Osteocyte (in vitro differentiated cells): ENCODE results near the gene NXPE2. TPM values are rescaled to one million over a fixed set of nuclear protein-coding genes. Genes with fewer than 3 reads are reported as not detected.
"Not testable (repeated sequence)": the region's sequence is repeated elsewhere in the genome, so short reads cannot be mapped to it uniquely, and the experiment has no call there.

Experiments used
- DNase-seq: peaks from one replicate; pipeline ENCODE4 v3.0.0; 2021; ENCODE audit warnings: mixed read lengths; ENCODE audit not compliant: unreplicated experiment; ENCODE audit errors: extremely low spot score
- H3K27ac Mint-ChIP-seq: one replicate; pipeline ENCODE4 v1.8.0; 2021; ENCODE audit warnings: mild to moderate bottlenecking, mixed read lengths; ENCODE audit not compliant: unreplicated experiment
- H3K27me3 Mint-ChIP-seq: one replicate; pipeline ENCODE4 v1.8.0; 2021; ENCODE audit warnings: mixed read lengths; ENCODE audit not compliant: unreplicated experiment
- H3K36me3 Mint-ChIP-seq: one replicate; pipeline ENCODE4 v1.8.0; 2021; ENCODE audit warnings: mixed read lengths; ENCODE audit not compliant: unreplicated experiment
- H3K4me1 Mint-ChIP-seq: one replicate; pipeline ENCODE4 v1.8.0; 2021; ENCODE audit warnings: mixed read lengths; ENCODE audit not compliant: unreplicated experiment
- H3K4me3 Mint-ChIP-seq: one replicate; pipeline ENCODE4 v1.8.0; 2021; ENCODE audit warnings: mild to moderate bottlenecking, moderate library complexity, mixed read lengths; ENCODE audit not compliant: unreplicated experiment
- H3K9me3 Mint-ChIP-seq: one replicate; pipeline ENCODE4 v1.8.0; 2021; ENCODE audit warnings: mixed read lengths; ENCODE audit not compliant: unreplicated experiment
- CTCF ChIP-seq: fragments of 200-600 bp; sonication (generic); IDR thresholded peaks from 2 replicates; pipeline ENCODE4 v1.5.0; 2021; ENCODE audit warnings: antibody characterized with exemption, mild to moderate bottlenecking, moderate library complexity
- long read RNA-seq: library from polyadenylated mRNA; unstranded; transcript quantifications from one replicate; pipeline ENCODE4 v2.0.0, GENCODE V29; 2021
- total RNA-seq: library from RNA; stranded (reverse); gene quantifications from 2 replicates; pipeline ENCODE4 v1.2.1, GENCODE V29; 2021

Gene NXPE2
- not detected in 2 replicates for total RNA-seq
- long read RNA-seq: 0 reads

GRCh38 chr11:114678125-114679036 lies at the start of gene NXPE2:
TSS of gene NXPE2 (plus strand) at chr11:114678527. CDS start at chr11:114678576, 49 bp downstream.
- Mint-ChIP-seq H3K36me3 (no peaks in the 10 kb centered on the region), H3K4me3 (no peak within 1 kb of the TSS), H3K27me3 (no peaks in the 10 kb centered on the region), H3K27ac (no peak within 1 kb of the TSS), H3K4me1 (no peaks in the 10 kb centered on the region), H3K9me3 (peaks cover 9% of the 10 kb centered on the region)
- no peak for DNase-seq
- TF ChIP-seq CTCF: no peak

GRCh38 chr11:114631445-114631965 lies 46.8 kb upstream of the NXPE2 start:
- H3K4me3 Mint-ChIP-seq, H3K27me3 Mint-ChIP-seq, H3K9me3 Mint-ChIP-seq, H3K4me1 Mint-ChIP-seq, H3K27ac Mint-ChIP-seq, H3K36me3 Mint-ChIP-seq: not testable (repeated sequence)
- DNase-seq: peak; percentile 19

- DNase-seq, H3K36me3 Mint-ChIP-seq, H3K4me3 Mint-ChIP-seq, H3K27ac Mint-ChIP-seq, H3K9me3 Mint-ChIP-seq, H3K27me3 Mint-ChIP-seq, H3K4me1 Mint-ChIP-seq: not testable (repeated sequence)
Measured at GRCh38 chr11:114639440-114639839, 38.9 kb upstream of the NXPE2 start.

- H3K4me1 Mint-ChIP-seq: no peaks in the 10 kb centered on the region
- H3K4me3 Mint-ChIP-seq: no peak overlapping the region
- no peak for DNase-seq
- TF ChIP-seq CTCF: no peak
- H3K36me3 Mint-ChIP-seq: no peaks in the 10 kb centered on the region
- H3K9me3 Mint-ChIP-seq: peaks cover 5% of the 10 kb centered on the region
- H3K27ac Mint-ChIP-seq: no peak overlapping the region
- no peaks in the 10 kb centered on the region for H3K27me3 Mint-ChIP-seq
Measured at GRCh38 chr11:114650661-114651060, 27.7 kb upstream of the NXPE2 start.

GRCh38 chr11:114651145-114651718 lies 27.1 kb upstream of the NXPE2 start:
- no peak for TF ChIP-seq CTCF
- Mint-ChIP-seq H3K9me3 (peaks cover 5% of the 10 kb centered on the region), H3K4me3 (no peak overlapping the region), H3K36me3 (no peaks in the 10 kb centered on the region), H3K27me3 (no peaks in the 10 kb centered on the region), H3K4me1 (no peaks in the 10 kb centered on the region), H3K27ac (no peak overlapping the region)
- no peak for DNase-seq

GRCh38 chr11:114653148-114653547 lies 25.2 kb upstream of the NXPE2 start:
- H3K36me3 Mint-ChIP-seq: no peaks in the 10 kb centered on the region

More at GRCh38 chr11:114653148-114653547, 25.2 kb upstream of the NXPE2 start:
- H3K27me3 Mint-ChIP-seq: no peaks in the 10 kb centered on the region
- no peak overlapping the region for H3K27ac Mint-ChIP-seq
- H3K4me3 Mint-ChIP-seq: no peak overlapping the region
- no peak for DNase-seq
- H3K9me3 Mint-ChIP-seq: peaks cover 5% of the 10 kb centered on the region
- H3K4me1 Mint-ChIP-seq: no peaks in the 10 kb centered on the region
- no peak for TF ChIP-seq CTCF
